HG03520 (cell line): ENCODE results near the gene LBP.
"Not testable (repeated sequence)": the region's sequence is repeated elsewhere in the genome, so short reads cannot be mapped to it uniquely, and the experiment has no call there.

ENCODE experiments used
- ATAC-seq: cut with Tn5 transposase; IDR thresholded peaks from one replicate; pipeline ENCODE4 v1.9.1; 2021; ENCODE audit warnings: mild to moderate bottlenecking, moderate library complexity; ENCODE audit not compliant: unreplicated experiment

The LBP gene

GRCh38 chr20:38346247-38346651 lies at the start of gene LBP:
TSS of gene LBP (plus strand) at chr20:38346482. CDS start at chr20:38346517, 35 bp downstream.
- no peak for ATAC-seq

- no peak for ATAC-seq
These were observed 48.2 kb upstream of the LBP start for GRCh38 chr20:38297916-38298674.

- no peak for ATAC-seq
These were observed 47.5 kb upstream of the LBP start for GRCh38 chr20:38298768-38299288.

- no peak for ATAC-seq
These were observed 46.3 kb upstream of the LBP start for GRCh38 chr20:38299963-38300362.

- no peak for ATAC-seq
These were observed 45.8 kb upstream of the LBP start for GRCh38 chr20:38300438-38300837.

- no peak for ATAC-seq
These were observed 45.0 kb upstream of the LBP start for GRCh38 chr20:38301309-38301708.

GRCh38 chr20:38302786-38303185 lies 43.5 kb upstream of the LBP start:
- no peak for ATAC-seq

- ATAC-seq = no peak
These were observed 42.3 kb upstream of the LBP start, which contains the start of gene BPI for GRCh38 chr20:38303908-38304379. TSS of gene BPI (plus strand) at chr20:38304156. CDS start at chr20:38304224, 68 bp downstream.

- ATAC-seq = no peak
These were observed 41.3 kb upstream of the LBP start for GRCh38 chr20:38304845-38305447.

- no peak for ATAC-seq
These were observed 40.7 kb upstream of the LBP start for GRCh38 chr20:38305541-38305940.

- no peak for ATAC-seq
These were observed 39.9 kb upstream of the LBP start for GRCh38 chr20:38306379-38306778.

GRCh38 chr20:38307371-38308046 lies 38.8 kb upstream of the LBP start:
- ATAC-seq = no peak

GRCh38 chr20:38308047-38308438 lies 38.2 kb upstream of the LBP start:
- ATAC-seq = no peak

GRCh38 chr20:38308447-38308846 lies 37.8 kb upstream of the LBP start:
- ATAC-seq = no peak

GRCh38 chr20:38311091-38311490 lies 35.2 kb upstream of the LBP start:
- ATAC-seq = no peak

- no peak for ATAC-seq
These were observed 34.8 kb upstream of the LBP start for GRCh38 chr20:38311491-38311890.

GRCh38 chr20:38313676-38314075 lies 32.6 kb upstream of the LBP start:
- no peak for ATAC-seq

- not testable (repeated sequence) for ATAC-seq
These were observed 31.9 kb upstream of the LBP start for GRCh38 chr20:38314350-38314749.

GRCh38 chr20:38315290-38315966 lies 30.9 kb upstream of the LBP start:
- no peak for ATAC-seq

GRCh38 chr20:38316341-38316740 lies 29.9 kb upstream of the LBP start:
- no peak for ATAC-seq

- no peak for ATAC-seq
These were observed 28.9 kb upstream of the LBP start for GRCh38 chr20:38317422-38317821.
